Measurements from ENCODE around the gene OPCML.

- TF ChIP-seq CTCF (conservative IDR thresholded peaks at IDR 0.05) (no peak), EZH2 (IDR thresholded peaks at IDR 0.05; ENCODE audit: low read depth) (no peak)
These were observed 468.0 kb downstream of the OPCML start for GRCh38 chr11:133064152-133064877.

Data from PC-9 (cell line).